Eye (tissue), 1 donor: ENCODE results near the gene RFX3.

ENCODE experiments used
- DNase-seq: peaks from one replicate; pipeline ENCODE4 v3.0.0-alpha.2; 2015

RFX3 gene

DNA sequence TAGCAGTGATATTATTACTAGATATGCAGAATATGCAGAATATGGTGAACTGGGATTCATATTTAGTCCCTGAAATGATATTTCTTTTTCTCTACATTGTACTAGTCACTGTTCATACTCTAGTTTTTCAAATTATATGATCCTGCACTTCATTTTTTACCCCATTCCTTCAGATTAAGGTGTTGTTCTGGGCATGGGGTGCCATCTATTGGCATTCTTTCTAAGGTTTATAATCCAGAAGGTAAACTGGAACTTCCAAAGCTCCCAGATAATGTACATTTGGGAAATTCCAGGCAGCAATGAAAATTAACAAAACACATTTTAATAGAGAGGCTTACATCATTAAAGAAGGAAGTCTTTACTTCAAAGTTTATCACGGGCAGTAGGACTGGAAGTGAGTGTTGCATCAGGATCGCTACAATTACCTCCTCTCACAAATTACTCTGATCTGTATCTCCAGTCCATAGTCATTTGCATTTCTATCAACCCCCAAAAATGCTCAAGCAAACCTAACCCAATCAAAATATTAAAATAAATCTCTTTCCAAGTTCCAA, 12.5 kb downstream of the RFX3 start:
- no peak for DNase-seq

DNA sequence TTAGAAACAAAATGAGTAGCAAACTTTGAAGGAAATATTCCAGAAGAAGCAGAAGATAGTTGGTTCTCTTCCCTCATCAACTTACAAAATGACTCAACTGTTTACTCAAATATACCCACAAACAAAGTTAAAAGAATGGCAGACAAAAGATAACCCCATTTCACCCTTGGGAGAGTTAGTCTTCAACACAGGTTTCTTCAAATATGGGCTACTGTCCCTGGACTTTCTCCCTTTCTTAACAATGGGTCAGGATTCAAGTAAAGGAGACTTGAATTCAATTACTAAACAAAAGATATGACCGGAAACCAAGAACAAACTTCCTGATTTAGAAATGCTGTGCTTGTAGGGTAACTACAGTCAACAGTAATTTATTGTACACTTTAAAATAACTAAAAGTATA, 14.2 kb downstream of the RFX3 start:
- no peak for DNase-seq

DNA sequence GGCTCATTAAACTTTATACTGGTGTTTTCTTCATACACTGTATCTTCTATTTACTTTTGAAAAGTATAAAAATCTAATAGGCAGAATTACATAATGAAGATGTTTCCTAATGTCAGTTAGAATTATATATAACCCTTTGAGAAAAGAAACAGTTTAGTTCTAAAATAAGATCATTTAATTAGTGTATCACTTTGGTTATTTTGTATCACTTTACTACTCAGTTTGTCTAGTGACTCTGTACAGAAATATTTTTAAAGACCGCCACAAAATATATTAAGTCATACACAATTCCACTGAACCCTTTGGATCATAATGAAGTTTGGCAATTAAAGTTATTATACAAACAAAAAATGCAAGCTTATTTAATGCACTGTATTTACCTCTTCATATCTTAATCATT, 15.0 kb downstream of the RFX3 start:
- no peak for DNase-seq

DNA sequence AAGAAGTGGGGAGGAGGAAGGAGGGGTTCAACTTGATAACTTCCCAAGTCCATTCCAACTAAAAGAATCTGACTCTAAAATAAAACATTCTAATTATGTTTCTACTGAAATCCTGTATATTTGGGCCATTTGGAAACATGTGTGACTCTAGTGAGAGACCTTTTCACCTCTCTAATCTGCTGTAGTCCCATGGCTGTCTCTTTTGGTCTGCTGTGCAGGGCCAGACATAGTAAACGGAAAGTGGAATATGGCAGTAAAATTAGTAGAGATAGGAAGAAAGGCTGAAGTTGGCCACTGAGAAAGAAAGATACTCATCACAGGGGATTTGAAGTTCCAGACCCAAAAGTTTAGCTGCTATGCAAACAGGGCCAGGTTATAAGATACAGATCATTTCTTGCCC, 15.9 kb downstream of the RFX3 start:
- no peak for DNase-seq

DNA sequence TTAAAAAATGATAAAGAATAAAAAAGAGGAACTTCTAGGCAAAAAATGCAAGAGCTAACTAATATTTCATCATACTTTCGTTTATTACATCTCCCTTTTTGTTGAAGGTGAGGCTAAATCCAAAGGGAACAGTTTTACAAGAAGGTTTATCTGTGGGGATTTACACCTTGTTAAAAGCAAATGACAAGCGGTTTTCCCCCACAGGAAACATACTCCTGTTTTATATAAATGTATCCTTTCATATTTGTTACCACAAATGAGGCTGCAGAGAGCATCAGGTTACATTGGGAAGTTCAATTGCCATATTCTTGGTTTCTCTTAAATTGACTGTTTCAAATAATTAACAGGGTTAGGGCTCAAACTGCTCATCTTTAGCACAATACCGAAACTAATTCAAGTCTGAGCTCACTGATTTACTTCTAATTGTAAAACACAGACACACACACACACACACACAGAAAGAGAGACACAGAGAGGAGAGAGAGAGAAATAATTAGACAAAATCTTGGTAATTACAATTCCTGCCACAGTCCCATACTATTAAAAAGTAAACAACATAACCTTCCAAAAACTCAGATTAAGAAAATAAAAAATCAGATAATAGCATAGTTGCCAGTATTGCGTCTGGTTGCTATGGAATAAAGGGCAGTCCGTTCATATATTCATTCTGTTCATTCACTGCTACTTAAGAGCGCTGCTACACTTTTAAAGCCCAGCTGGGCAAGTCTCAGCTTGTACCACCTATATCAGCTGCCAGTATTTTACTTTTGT, 17.1 kb downstream of the RFX3 start:
- peak; percentile 26 for DNase-seq

DNA sequence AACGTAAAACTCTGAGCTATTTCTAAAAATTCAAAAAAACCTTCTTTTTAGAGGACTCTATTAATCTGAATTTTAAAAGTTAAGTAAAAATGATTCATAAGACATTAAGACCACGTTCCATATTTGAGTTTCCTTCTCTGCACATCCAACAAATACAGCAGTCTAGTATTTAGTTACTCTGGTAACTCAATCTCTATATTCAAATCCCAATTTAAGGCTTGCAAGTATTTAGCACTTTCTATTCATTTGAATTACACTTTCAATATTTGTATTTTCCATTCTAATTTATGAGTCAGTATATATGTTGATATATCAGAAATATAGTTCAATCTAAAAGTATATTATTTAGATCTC, 17.7 kb downstream of the RFX3 start:
- DNase-seq = no peak

DNA sequence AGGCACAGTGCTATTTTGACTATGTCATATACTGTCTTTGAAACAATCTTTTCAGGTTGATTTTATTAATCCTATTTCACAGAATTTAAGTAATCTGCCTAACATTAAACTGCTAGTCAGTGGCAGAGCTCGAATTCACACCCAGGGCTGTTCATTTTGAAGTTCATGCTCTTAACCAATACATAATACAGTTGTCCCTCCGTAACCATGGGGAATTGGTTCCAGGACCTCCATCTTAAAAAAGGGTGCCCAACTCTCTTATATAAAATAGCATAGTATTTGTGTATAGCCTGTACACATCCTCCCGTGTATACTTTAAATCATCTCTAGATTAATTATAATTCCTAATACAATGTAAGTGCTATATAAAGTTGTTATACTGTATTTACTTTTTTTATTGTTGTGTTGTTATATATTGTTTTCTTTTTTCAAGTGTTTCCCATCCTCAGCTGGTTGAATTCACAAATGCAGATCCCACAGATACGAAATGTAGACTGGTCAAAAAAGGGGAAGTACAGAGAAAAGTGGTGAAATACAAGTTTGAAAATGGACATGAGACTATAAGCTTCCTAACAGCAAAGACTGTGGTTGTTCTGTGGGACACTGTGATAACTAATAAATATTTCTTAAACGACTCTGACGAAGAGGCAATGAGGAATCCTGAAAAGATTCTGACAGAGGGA, 18.3 kb downstream of the RFX3 start:
- DNase-seq = no peak

DNA sequence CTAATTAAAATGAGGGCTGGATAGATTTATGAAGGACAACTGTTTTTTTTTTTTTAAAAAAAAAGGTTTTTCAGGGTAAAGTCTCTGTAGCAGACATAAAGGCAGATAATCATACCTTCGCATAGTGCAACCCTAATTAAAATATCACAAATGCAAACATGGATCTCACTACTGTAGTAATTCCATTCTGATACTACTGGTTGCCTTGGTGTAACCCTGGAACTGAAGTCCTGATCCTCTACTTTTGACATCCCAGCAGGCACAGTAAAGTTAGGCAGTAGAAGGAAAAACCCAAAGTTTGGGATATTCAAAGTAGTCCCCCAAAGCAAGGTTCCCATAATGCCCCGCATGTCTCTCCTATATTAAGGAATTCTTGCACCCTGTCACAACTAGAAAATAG, 19.6 kb downstream of the RFX3 start:
- DNase-seq = no peak

DNA sequence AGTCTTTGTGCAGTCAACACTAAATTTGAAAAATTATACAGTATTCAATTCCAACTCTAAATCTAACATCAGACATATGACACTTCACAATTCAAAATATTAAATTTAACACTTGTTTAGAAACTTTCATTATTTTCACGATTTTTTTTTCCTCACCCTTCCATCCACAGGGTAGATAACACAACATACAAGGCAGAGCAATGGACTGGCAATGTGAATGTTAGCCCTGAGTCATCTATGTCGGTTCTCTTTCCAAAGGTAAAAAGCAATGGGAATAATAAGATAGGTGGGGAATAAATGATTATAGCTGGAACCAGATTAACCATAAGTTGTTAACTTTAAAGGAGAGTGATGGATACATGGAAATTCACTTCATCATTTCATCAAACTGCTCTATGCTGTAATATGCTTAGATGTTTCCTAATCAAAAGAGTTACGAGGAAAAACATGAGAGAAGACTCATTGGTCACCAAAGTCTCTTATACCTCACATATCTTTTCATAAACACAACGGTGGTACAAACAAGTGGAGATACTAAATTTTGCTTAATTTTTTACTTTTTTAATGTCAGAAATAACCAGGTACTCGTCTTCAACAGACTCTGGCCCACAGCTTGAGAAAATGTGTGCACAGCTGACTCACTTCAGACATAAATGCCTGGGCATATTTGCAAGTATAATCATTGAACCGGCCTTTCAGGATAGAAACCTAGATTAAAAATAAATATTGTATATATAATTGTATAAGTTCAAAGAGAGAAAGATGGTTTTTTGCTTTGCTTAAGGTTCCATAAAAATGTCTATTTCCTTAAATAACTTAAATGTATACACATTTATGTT, 23.0 kb downstream of the RFX3 start:
- DNase-seq = no peak

DNA sequence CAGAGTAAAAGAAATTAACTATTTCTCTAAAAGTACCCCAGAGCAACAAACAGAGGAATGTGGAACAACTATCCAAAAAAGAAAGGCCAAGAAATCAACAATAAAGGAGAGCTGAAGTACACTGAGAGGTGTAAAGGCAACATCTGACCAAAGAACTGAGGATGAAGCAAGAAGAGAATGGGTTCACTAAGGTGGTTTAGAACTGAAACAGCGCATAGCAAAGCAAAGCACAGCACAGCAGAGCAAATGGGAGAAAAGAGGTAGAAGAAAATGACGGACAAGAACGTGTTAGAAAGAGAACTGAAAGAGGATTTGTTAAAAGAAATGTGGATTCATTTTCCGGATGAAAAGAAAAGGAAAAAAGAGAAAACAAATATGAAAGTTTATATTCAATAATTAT, 25.8 kb downstream of the RFX3 start:
- DNase-seq = no peak

DNA sequence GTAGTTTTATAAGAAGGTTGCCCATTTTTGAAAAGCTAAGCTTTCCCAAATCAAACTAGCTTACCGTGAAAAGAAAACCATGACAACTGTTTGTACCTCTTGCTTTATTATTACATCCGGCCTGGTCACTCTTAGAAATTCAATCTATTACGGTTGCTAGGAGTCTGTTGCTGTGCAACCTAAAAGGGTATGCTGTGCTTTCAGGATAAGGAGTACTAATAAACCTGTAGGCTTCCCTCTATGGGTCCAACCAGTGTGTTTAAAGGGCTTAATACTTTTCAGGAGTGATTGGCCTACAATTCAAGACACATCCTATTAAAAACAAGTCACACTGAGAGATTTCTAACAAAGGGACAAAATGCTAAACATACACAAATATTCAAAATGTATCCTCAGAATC, 27.1 kb downstream of the RFX3 start:
- no peak for DNase-seq

DNA sequence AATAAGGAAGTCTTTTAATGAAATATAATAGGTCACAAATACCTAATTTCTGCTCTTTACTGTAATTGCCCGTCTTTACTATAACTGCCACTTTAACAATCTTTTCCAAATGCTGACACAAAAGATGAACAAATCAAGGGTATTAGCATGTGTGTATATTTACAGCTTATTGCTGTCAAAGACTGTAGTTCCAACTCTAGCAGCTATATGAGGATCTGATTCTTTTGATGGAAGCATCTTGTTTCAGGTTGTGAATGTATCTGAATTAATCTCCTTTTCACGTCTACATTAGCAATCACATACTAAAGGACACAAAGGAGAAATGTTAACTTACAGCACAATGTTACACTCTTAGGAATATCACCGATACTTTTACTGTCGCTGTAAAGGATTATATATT, 27.9 kb downstream of the RFX3 start:
- DNase-seq = no peak

DNA sequence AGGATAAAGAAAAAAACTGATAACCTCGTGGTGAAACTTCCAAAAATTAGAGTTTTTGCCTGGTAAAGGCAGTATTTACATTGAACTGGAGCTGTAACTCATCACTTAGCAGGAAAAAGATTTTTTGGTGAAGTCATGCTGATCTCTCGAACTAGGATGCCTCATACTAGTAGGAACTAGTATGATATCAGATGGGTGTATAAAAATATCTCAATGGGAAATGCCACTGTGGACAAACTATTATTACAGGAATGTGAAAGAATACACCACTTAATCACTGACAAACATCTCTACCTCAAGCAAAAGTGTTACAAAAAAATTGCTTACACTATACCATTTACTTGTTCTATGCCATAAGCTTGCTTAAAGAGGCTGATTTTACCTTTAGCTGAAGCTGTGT, 28.4 kb downstream of the RFX3 start:
- no peak for DNase-seq

DNA sequence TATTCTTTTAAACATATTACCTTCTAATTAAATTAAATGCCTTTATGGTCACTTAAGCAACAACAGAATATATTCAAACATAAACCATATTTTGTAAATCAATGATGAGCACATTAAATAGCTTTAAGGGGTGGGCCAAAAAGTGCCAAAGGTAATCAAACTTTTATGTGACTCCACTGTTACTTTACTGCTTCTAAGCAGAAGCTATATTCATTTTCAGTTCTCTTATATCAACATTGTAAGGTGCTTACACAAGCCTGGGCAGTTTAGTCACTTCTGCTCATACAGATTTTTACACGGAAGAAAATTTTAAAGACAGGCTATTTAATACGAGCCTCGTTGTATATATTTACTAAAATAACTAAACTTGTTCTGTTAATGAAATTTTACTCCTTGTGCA, 29.9 kb downstream of the RFX3 start:
- DNase-seq = no peak

DNA sequence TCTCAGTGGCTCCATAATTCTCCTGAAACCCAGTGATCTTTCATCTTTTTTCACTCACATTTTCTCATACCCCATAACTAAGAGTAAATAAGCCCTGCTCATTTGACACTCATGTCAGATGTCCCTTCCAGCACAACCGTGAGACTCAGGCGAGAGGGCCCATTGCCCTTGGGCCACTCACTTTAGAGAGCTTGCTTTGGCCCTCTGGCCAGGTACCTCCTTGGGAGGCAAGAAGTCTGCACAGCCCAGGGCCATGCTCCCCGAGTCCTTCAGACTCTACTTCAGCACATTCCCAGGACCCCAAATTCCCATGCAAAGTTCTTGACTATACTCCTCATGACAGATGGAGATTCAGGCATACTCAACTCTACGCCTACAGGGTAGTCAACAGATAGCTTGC, 33.6 kb downstream of the RFX3 start:
- no peak for DNase-seq

DNA sequence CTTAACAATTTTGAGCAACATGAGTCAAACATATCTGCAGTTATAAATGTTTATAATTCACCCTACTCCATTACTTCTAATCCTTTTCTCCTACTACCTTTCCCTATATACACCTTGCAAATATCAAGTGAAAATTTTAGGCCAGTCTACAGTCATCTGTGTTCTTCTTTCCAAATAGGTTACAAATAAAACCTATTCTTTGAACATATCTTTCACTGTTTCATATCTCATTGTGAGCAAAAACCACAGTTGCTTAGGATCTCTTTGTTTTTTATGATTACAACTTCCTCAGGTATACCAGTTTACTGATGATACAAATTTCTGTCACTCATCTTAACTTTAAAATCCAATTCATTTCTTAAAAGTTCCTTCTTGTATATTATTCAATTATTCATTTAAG, 34.4 kb downstream of the RFX3 start:
- DNase-seq = no peak

DNA sequence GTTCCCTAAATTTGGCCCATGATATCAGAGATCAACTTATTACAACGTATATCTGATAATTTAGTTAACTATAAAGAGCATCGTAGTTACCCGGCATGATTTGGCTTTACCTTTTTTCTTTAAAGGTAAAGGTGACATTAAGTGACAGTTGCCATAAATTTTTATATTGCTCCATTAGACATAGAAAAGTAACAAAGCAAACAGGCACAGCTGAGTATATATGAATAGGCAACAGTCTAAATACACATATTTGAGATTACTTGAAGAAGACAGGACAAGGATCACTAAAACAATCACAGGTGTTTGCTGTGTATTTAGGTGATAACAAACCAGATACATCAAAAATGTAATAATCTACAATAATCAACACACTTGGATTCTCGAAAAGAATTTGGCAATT, 34.8 kb downstream of the RFX3 start:
- DNase-seq = no peak

DNA sequence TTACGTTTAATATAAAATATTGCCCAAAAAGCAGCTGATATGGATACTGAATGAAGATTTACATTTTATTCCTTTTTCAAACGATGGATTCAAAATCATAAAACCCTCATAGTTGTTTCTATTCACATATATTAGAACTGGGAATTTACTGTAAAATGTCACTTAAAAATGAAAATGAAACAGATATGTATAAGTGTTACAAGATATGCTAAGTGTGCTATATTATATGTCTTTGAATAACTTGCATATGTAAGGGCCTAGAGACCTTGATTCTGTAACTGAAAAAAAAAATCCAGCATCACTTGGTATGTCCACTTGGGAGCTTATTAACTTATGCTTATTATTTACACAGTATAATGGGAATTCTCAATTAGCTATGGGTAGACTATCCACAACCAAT, 43.2 kb downstream of the RFX3 start:
- DNase-seq = no peak

DNA sequence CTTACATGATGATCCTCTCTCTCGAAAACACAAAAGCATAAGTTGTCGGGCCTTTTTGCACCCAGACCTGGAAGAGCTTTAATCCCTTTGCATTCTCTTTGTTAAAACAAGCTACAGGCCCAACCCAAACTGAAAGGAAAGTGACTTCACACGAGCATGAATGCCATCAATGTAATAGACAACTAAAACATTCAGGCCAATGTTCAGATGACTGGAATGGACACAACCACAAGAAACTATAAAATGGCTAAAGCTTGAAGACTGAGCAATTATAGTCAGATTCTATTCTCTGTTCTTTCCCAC, 45.5 kb downstream of the RFX3 start:
- DNase-seq = no peak

DNA sequence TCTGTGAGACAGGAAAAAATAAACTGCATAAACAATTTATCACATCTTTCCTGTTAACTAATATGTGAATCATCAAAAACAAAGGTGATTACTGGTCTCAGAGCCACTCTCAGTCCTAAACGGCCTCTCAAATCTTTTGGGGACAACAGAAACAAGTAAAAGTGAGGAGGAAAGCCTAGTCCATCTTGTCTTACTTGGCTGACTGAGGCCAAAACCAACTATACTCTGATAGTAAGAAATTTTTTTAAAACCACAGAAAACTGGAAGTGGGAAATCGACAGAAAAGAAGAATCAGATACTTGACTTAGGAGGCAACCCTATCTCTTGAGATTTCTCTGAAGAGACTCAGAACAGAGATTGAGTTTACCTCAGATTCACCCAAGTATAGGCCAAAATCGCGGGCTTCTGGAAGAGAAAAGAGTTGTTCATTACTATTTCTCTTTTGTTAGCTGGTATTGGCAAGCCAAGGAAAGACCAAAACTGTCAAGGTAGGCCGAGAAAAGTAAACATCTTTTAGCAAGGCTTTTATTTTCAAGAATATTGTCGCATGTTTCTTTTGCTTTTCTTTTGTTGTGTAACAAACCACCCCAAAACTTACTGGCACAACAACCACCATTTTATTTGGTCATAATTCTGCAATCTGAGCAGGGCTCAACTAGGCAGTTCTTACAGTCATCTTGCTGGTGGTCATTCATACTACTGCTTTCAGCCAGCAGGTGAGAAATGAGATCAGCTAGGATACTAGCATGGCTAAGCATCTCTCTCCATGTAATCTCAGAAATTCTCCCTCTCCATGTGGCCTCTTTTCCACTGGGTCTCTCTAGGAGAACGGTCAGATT, 46.1 kb downstream of the RFX3 start:
- no peak for DNase-seq

DNA sequence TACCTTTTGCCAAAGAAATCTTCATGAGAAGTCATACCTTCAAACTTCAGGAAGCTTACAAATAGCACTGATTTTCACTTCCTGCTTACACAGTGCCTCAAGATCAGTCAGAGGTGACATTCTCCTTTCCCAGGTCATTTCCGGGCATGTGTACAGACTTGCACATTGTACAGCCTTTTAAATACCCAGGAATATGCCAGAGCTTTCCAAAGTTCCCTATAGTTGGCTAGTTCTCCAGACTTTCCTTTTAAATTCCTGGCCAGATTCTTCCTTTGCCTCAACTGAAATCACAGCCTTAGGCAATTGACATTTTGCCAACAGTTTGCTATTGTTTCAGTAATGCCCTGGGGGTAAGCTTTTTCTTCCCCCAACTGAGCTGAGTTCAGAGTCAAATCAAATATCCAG, 47.2 kb downstream of the RFX3 start:
- DNase-seq = no peak

DNA sequence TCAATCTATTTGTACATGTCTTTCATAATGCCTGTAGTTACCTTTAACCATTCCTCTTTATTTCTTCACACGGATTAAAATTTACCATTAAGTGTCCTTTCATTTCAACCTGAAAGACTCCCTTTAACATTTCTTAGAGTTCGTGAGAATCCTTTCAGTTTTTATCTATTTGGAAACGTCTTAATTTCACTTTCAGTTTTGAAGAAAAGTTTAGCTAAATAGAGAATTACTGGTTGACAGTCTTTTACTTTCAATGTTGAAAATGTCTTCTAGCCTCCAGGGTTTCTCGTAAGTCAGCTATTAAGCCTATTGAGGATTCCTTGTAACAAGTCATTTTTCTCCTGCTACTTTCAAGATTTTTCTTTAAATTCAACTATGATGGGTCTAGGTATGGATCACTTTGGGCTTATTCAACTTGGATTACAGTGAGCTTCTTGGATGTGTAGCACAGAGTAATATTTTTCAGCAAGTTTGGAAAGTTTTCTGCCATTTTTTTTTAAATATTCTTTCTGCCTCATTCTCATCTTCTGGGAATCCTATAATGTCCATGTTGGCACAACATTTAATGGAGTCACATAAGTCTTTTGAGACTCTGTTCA, 48.5 kb downstream of the RFX3 start:
- no peak for DNase-seq
